Skeletal muscle satellite cell (primary cell): Measurements from ENCODE around the gene BBS9.
"Not testable (repeated sequence)": the region's sequence is repeated elsewhere in the genome, so short reads cannot be mapped to it uniquely, and the experiment has no call there.

ENCODE experiments used
- H3K27me3 ChIP-seq: 2 replicates; pipeline ENCODE4 v1.7.0; 2013; ENCODE audit warnings: low read length; ENCODE audit not compliant: control insufficient read depth, insufficient read depth
- H3K36me3 ChIP-seq: 2 replicates; pipeline ENCODE4 v1.7.0; 2013; ENCODE audit warnings: mild to moderate bottlenecking, control low read depth, low read length; ENCODE audit not compliant: insufficient read depth
- H3K4me1 ChIP-seq: 2 replicates; pipeline ENCODE4 v1.7.0; 2013; ENCODE audit warnings: low read length; ENCODE audit not compliant: control insufficient read depth, insufficient read depth
- H3K4me2 ChIP-seq: 2 replicates; pipeline ENCODE4 v1.7.0; 2013; ENCODE audit warnings: mild to moderate bottlenecking, low read length
- H3K4me3 ChIP-seq: 2 replicates; pipeline ENCODE4 v1.7.0; 2013; ENCODE audit warnings: low read length
- H3K9ac ChIP-seq: 2 replicates; pipeline ENCODE4 v1.7.0; 2013; ENCODE audit warnings: mild to moderate bottlenecking, low read depth, low read length, moderate library complexity
- H3K9me3 ChIP-seq: replicated peaks from 2 replicates; pipeline ENCODE4 v1.7.0; 2013; ENCODE audit warnings: mild to moderate bottlenecking, control low read depth, low read length

The BBS9 gene

GRCh38 chr7:33201821-33202220 is 72.5 kb downstream of the BBS9 start:
- Histone ChIP-seq H3K4me1 (peaks cover 9% of the 10 kb centered on the region), H3K36me3 (no peaks in the 10 kb centered on the region), H3K9me3 (no peaks in the 10 kb centered on the region), H3K27me3 (no peaks in the 10 kb centered on the region), H3K4me3 (no peak overlapping the region), H3K4me2 (no peak overlapping the region), H3K9ac (no peak overlapping the region)

- no peak overlapping the region for H3K4me2 ChIP-seq
- H3K4me1 ChIP-seq = no peaks in the 10 kb centered on the region
- no peaks in the 10 kb centered on the region for H3K27me3 ChIP-seq
- H3K36me3 ChIP-seq = no peaks in the 10 kb centered on the region
- H3K9ac ChIP-seq = no peak overlapping the region
- peaks cover 4% of the 10 kb centered on the region for H3K9me3 ChIP-seq
- no peak overlapping the region for H3K4me3 ChIP-seq
Observed at GRCh38 chr7:33210958-33211357, 81.6 kb downstream of the BBS9 start.

- Histone ChIP-seq H3K9ac (no peak overlapping the region), H3K27me3 (no peaks in the 10 kb centered on the region), H3K4me3 (no peak overlapping the region), H3K9me3 (peaks cover 4% of the 10 kb centered on the region), H3K36me3 (no peaks in the 10 kb centered on the region), H3K4me1 (no peaks in the 10 kb centered on the region), H3K4me2 (no peak overlapping the region)
Observed at GRCh38 chr7:33212144-33212543, 82.8 kb downstream of the BBS9 start.

GRCh38 chr7:33215992-33216391 is 86.6 kb downstream of the BBS9 start:
- H3K4me2 ChIP-seq = no peak overlapping the region
- no peaks in the 10 kb centered on the region for H3K4me1 ChIP-seq
- no peak overlapping the region for H3K9ac ChIP-seq
- no peaks in the 10 kb centered on the region for H3K27me3 ChIP-seq
- peaks cover under 1% of the 10 kb centered on the region for H3K9me3 ChIP-seq
- no peaks in the 10 kb centered on the region for H3K36me3 ChIP-seq
- H3K4me3 ChIP-seq = no peak overlapping the region

GRCh38 chr7:33217595-33217994 is 88.2 kb downstream of the BBS9 start:
- Histone ChIP-seq H3K9me3 (no peaks in the 10 kb centered on the region), H3K9ac (no peak overlapping the region), H3K36me3 (no peaks in the 10 kb centered on the region), H3K4me2 (no peak overlapping the region), H3K4me1 (no peaks in the 10 kb centered on the region), H3K27me3 (no peaks in the 10 kb centered on the region), H3K4me3 (no peak overlapping the region)

GRCh38 chr7:33218841-33219535 is 89.6 kb downstream of the BBS9 start:
- not testable (repeated sequence) for H3K36me3 ChIP-seq, H3K27me3 ChIP-seq, H3K9ac ChIP-seq, H3K4me3 ChIP-seq, H3K4me1 ChIP-seq, H3K9me3 ChIP-seq, H3K4me2 ChIP-seq

GRCh38 chr7:33220231-33220630 is 90.9 kb downstream of the BBS9 start:
- no peaks in the 10 kb centered on the region for H3K27me3 ChIP-seq
- no peaks in the 10 kb centered on the region for H3K36me3 ChIP-seq
- no peak overlapping the region for H3K4me2 ChIP-seq
- H3K4me1 ChIP-seq = no peaks in the 10 kb centered on the region
- no peak overlapping the region for H3K4me3 ChIP-seq
- no peak overlapping the region for H3K9ac ChIP-seq
- no peaks in the 10 kb centered on the region for H3K9me3 ChIP-seq

- no peaks in the 10 kb centered on the region for H3K36me3 ChIP-seq
- no peaks in the 10 kb centered on the region for H3K9me3 ChIP-seq
- H3K4me3 ChIP-seq = no peak overlapping the region
- no peaks in the 10 kb centered on the region for H3K4me1 ChIP-seq
- no peaks in the 10 kb centered on the region for H3K27me3 ChIP-seq
- no peak overlapping the region for H3K9ac ChIP-seq
- H3K4me2 ChIP-seq = no peak overlapping the region
Observed at GRCh38 chr7:33221390-33221789, 92.0 kb downstream of the BBS9 start.

- H3K27me3 ChIP-seq = no peaks in the 10 kb centered on the region
- no peak overlapping the region for H3K4me3 ChIP-seq
- no peaks in the 10 kb centered on the region for H3K36me3 ChIP-seq
- no peaks in the 10 kb centered on the region for H3K9me3 ChIP-seq
- no peak overlapping the region for H3K9ac ChIP-seq
- H3K4me2 ChIP-seq = no peak overlapping the region
- no peaks in the 10 kb centered on the region for H3K4me1 ChIP-seq
Observed at GRCh38 chr7:33232632-33233145, 103.3 kb downstream of the BBS9 start.

- Histone ChIP-seq H3K9me3 (no peaks in the 10 kb centered on the region), H3K4me1 (no peaks in the 10 kb centered on the region), H3K4me2 (no peak overlapping the region), H3K9ac (no peak overlapping the region), H3K27me3 (no peaks in the 10 kb centered on the region), H3K36me3 (no peaks in the 10 kb centered on the region), H3K4me3 (no peak overlapping the region)
Observed at GRCh38 chr7:33233659-33234058, 104.3 kb downstream of the BBS9 start.

- Histone ChIP-seq H3K9ac (no peak overlapping the region), H3K36me3 (no peaks in the 10 kb centered on the region), H3K4me3 (no peak overlapping the region), H3K4me1 (no peaks in the 10 kb centered on the region), H3K9me3 (no peaks in the 10 kb centered on the region), H3K4me2 (no peak overlapping the region), H3K27me3 (no peaks in the 10 kb centered on the region)
Observed at GRCh38 chr7:33237036-33237435, 107.7 kb downstream of the BBS9 start.

GRCh38 chr7:33243319-33243881 is 114.0 kb downstream of the BBS9 start:
- no peaks in the 10 kb centered on the region for H3K36me3 ChIP-seq
- peaks cover 3% of the 10 kb centered on the region for H3K4me1 ChIP-seq
- no peak overlapping the region for H3K9ac ChIP-seq
- no peaks in the 10 kb centered on the region for H3K9me3 ChIP-seq
- H3K4me2 ChIP-seq = no peak overlapping the region
- H3K27me3 ChIP-seq = no peaks in the 10 kb centered on the region
- H3K4me3 ChIP-seq = no peak overlapping the region
